ENCODE results near the gene RPL18A.

Gene RPL18A

GRCh38 chr19:17859533-17860330, at the start of gene RPL18A:
Gene RPL18A (plus strand): TSS chr19:17859910. CDS start chr19:17859957, 47 bp downstream.
- peak; percentile 98 for DNase-seq

GRCh38 chr19:17811103-17811502, 48.6 kb upstream of the RPL18A start:
- DNase-seq: no peak

- no peak for DNase-seq
Observed at GRCh38 chr19:17811681-17812080, 48.0 kb upstream of the RPL18A start.

- DNase-seq: no peak
Observed at GRCh38 chr19:17812099-17812498, 47.6 kb upstream of the RPL18A start.

- DNase-seq: no peak
Observed at GRCh38 chr19:17817668-17818363, 41.9 kb upstream of the RPL18A start.

GRCh38 chr19:17821190-17821589, 38.5 kb upstream of the RPL18A start, which contains the start of gene INSL3:
Gene INSL3 (minus strand): TSS chr19:17821519. CDS start chr19:17821506, 13 bp downstream.
- DNase-seq: no peak

GRCh38 chr19:17824339-17824738, 35.4 kb upstream of the RPL18A start:
- DNase-seq: no peak

GRCh38 chr19:17826508-17827056, 33.1 kb upstream of the RPL18A start:
- DNase-seq: no peak

- no peak for DNase-seq
Observed at GRCh38 chr19:17829855-17830566, 29.7 kb upstream of the RPL18A start.

GRCh38 chr19:17830567-17831418, 28.9 kb upstream of the RPL18A start:
- no peak for DNase-seq

- no peak for DNase-seq
Observed at GRCh38 chr19:17831419-17831888, 28.3 kb upstream of the RPL18A start.

GRCh38 chr19:17832443-17833208, 27.1 kb upstream of the RPL18A start:
- no peak for DNase-seq

GRCh38 chr19:17834350-17835181, 25.1 kb upstream of the RPL18A start:
- no peak for DNase-seq

- no peak for DNase-seq
Observed at GRCh38 chr19:17835182-17836006, 24.3 kb upstream of the RPL18A start.

GRCh38 chr19:17836530-17836929, 23.2 kb upstream of the RPL18A start:
- DNase-seq: no peak

GRCh38 chr19:17837972-17838371, 21.7 kb upstream of the RPL18A start:
- no peak for DNase-seq

- no peak for DNase-seq
Observed at GRCh38 chr19:17840019-17840418, 19.7 kb upstream of the RPL18A start.

- no peak for DNase-seq
Observed at GRCh38 chr19:17841371-17841809, 18.3 kb upstream of the RPL18A start.

Measured in CD4-positive, alpha-beta T cell treated with Interleukin-17A for 4 hours (primary cell).